ENCODE data around the gene DNA2. TPM values are rescaled to one million over a fixed set of nuclear protein-coding genes. Genes with fewer than 3 reads are reported as not detected.
A peak's percentile ranks its signal among the peaks of the same experiment; 100 is the strongest.
"Not testable (repeated sequence)": the region's sequence is repeated elsewhere in the genome, so short reads cannot be mapped to it uniquely, and the experiment has no call there.

The DNA2 gene
- 3.6 TPM for total RNA-seq
- polyA plus RNA-seq (ENCODE audit: insufficient read depth, low read depth, low replicate concordance) = 2.2 TPM
- long read RNA-seq, donor 1 = 0 reads
- long read RNA-seq, donor 2, full-length matches to known transcripts = 1 of 1 reads
- long read RNA-seq, donor 2, partial matches to known transcripts = 0 of 1 reads
- long read RNA-seq, donor 2, other reads (novel, unspliced or antisense) = 0 of 1 reads
- long read RNA-seq, donor 3, full-length matches to known transcripts = 1 of 1 reads
- long read RNA-seq, donor 3, partial matches to known transcripts = 0 of 1 reads
- long read RNA-seq, donor 3, other reads (novel, unspliced or antisense) = 0 of 1 reads
- long read RNA-seq, donor 4 = 0 reads
- long read RNA-seq, donor 5 = 0 reads
- long read RNA-seq, donor 6, full-length matches to known transcripts = 1 of 1 reads
- long read RNA-seq, donor 6, partial matches to known transcripts = 0 of 1 reads
- long read RNA-seq, donor 6, other reads (novel, unspliced or antisense) = 0 of 1 reads
- long read RNA-seq, donor 7, partial matches to known transcripts = 1 of 2 reads
- long read RNA-seq, donor 7, other reads (novel, unspliced or antisense) = 1 of 2 reads
- long read RNA-seq, donor 8 = 0 reads
- long read RNA-seq, donor 9 = 0 reads
- long read RNA-seq, donor 10 = 0 reads

GRCh38 chr10:68471586-68472408 is at the start of gene DNA2:
TSS of gene DNA2 (minus strand) at chr10:68471973. CDS start at chr10:68471864, 109 bp downstream.
- intact Hi-C loops (cut with DNase I) = no loop called here
- no peaks in the 10 kb centered on the region for H3K27me3 ChIP-seq (ENCODE audit: control insufficient read depth, insufficient read depth, low read length)
- no peak for FAIRE-seq

GRCh38 chr10:68518609-68519008 is 46.8 kb upstream of the DNA2 start:
- not testable (repeated sequence) for H3K4me3 ChIP-seq (ENCODE audit: low read length in 3 of 3); FAIRE-seq; H3K36me3 ChIP-seq (ENCODE audit: control insufficient read depth in 2 of 3, insufficient read depth in 3 of 3, low read length in 3 of 3)

More at GRCh38 chr10:68471586-68472408, at the start of gene DNA2:
- H3K36me3 ChIP-seq (ENCODE audit: control insufficient read depth in 2 of 3, insufficient read depth in 3 of 3, low read length in 3 of 3) = no peaks in the 10 kb centered on the region
- no peaks in the 10 kb centered on the region for H3K9me3 ChIP-seq (ENCODE audit: control insufficient read depth in 2 of 3, insufficient read depth in 1 of 3, low read length in 3 of 3)
- peak within 1 kb of the TSS; percentile 51 to 72 for H3K27ac ChIP-seq (ENCODE audit: low read depth in 2 of 2, low read length in 2 of 2)
- H3K9ac ChIP-seq (ENCODE audit: low read length in 3 of 3) = peak within 1 kb of the TSS; percentile 58 to 81 (median 71)
- peaks cover 0 to 9% (median 6%) of the 10 kb centered on the region in 3 donors for H3K4me1 ChIP-seq (ENCODE audit: control insufficient read depth in 2 of 3, insufficient read depth in 2 of 3, low read depth in 1 of 3, low read length in 3 of 3)
- TF ChIP-seq CTCF (IDR thresholded peaks at IDR 0.05; ENCODE audit: borderline replicate concordance, extremely low read depth, insufficient read depth) = no peak
- H3K4me3 ChIP-seq (ENCODE audit: low read length in 3 of 3) = peak within 1 kb of the TSS; percentile 84 to 89 (median 85)
- DNase-seq = peak; percentile 84 to 93 (median 88)

GRCh38 chr10:68517188-68517587 is 45.4 kb upstream of the DNA2 start:
- H3K36me3 ChIP-seq (ENCODE audit: control insufficient read depth in 2 of 3, insufficient read depth in 3 of 3, low read length in 3 of 3) = peaks cover 0 to 4% (median 0%) of the 10 kb centered on the region in 3 donors

More at GRCh38 chr10:68518609-68519008, 46.8 kb upstream of the DNA2 start:
- intact Hi-C loops (cut with DNase I); H3K27ac ChIP-seq (ENCODE audit: low read depth in 2 of 2, low read length in 2 of 2); H3K27me3 ChIP-seq (ENCODE audit: control insufficient read depth, insufficient read depth, low read length); H3K4me1 ChIP-seq (ENCODE audit: control insufficient read depth in 2 of 3, insufficient read depth in 2 of 3, low read depth in 1 of 3, low read length in 3 of 3); H3K9ac ChIP-seq (ENCODE audit: low read length in 3 of 3); H3K9me3 ChIP-seq (ENCODE audit: control insufficient read depth in 2 of 3, insufficient read depth in 1 of 3, low read length in 3 of 3); DNase-seq: not testable (repeated sequence)

More at GRCh38 chr10:68517188-68517587, 45.4 kb upstream of the DNA2 start:
- no peak overlapping the region for H3K9ac ChIP-seq (ENCODE audit: low read length in 3 of 3)
- intact Hi-C loops (cut with DNase I) = no loop called here
- H3K27ac ChIP-seq (ENCODE audit: low read depth in 2 of 2, low read length in 2 of 2) = no peak overlapping the region
- FAIRE-seq = no peak
- TF ChIP-seq CTCF (IDR thresholded peaks at IDR 0.05; ENCODE audit: borderline replicate concordance, extremely low read depth, insufficient read depth) = no peak
- DNase-seq = no peak
- H3K27me3 ChIP-seq (ENCODE audit: control insufficient read depth, insufficient read depth, low read length) = no peaks in the 10 kb centered on the region
- no peaks in the 10 kb centered on the region for H3K9me3 ChIP-seq (ENCODE audit: control insufficient read depth in 2 of 3, insufficient read depth in 1 of 3, low read length in 3 of 3)
- H3K4me1 ChIP-seq (ENCODE audit: control insufficient read depth in 2 of 3, insufficient read depth in 2 of 3, low read depth in 1 of 3, low read length in 3 of 3) = no peaks in the 10 kb centered on the region
- no peak overlapping the region for H3K4me3 ChIP-seq (ENCODE audit: low read length in 3 of 3)

All from kidney (tissue), 22 donors.